Adrenal gland (tissue), 5 donors: ENCODE measurements around the gene PHF11.

Experiments used
- POLR2A ChIP-seq, 2 donors: fragments of 450-650 bp; IDR thresholded peaks; one replicate each; pipeline ENCODE4 v1.6.1; 2017; ENCODE audit warnings: antibody characterized with exemption in 2 of 2, mild to moderate bottlenecking in 2 of 2, moderate library complexity in 1 of 2
- TF ChIP-seq, protein P1 (sequence below), 6 experiments: fragments of 450-650 bp in 4 of 6; fragments of 200-600 bp in 2 of 6; sonication (generic) in 1 of 6; IDR thresholded peaks; 1 replicate in 5 of 6; 2 replicates in 1 of 6; pipeline versions ENCODE4 v1.5.1 to v1.8.0; 2016 to 2021; ENCODE audit warnings: antibody characterized with exemption in 6 of 6, mild to moderate bottlenecking in 2 of 6, moderate library complexity in 1 of 6
- donor health status: DM: no; HTN: no; CAD: no.

GRCh38 chr13:49567491-49567890, 71.7 kb downstream of the PHF11 start:
- no peak for TF ChIP-seq POLR2A (IDR thresholded peaks at IDR 0.05)
- TF ChIP-seq, protein P1, sequence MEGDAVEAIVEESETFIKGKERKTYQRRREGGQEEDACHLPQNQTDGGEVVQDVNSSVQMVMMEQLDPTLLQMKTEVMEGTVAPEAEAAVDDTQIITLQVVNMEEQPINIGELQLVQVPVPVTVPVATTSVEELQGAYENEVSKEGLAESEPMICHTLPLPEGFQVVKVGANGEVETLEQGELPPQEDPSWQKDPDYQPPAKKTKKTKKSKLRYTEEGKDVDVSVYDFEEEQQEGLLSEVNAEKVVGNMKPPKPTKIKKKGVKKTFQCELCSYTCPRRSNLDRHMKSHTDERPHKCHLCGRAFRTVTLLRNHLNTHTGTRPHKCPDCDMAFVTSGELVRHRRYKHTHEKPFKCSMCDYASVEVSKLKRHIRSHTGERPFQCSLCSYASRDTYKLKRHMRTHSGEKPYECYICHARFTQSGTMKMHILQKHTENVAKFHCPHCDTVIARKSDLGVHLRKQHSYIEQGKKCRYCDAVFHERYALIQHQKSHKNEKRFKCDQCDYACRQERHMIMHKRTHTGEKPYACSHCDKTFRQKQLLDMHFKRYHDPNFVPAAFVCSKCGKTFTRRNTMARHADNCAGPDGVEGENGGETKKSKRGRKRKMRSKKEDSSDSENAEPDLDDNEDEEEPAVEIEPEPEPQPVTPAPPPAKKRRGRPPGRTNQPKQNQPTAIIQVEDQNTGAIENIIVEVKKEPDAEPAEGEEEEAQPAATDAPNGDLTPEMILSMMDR (IDR thresholded peaks at IDR 0.05), result no peak
